ENCODE results near the gene DSCAML1. TPM values are rescaled to one million over a fixed set of nuclear protein-coding genes. Genes with fewer than 3 reads are reported as not detected.

Gene DSCAML1
- total RNA-seq, 1 donor from 2014 or later: not detected

- Histone ChIP-seq H3K27me3 (no peaks in the 10 kb centered on the region), H3K36me3 (no peaks in the 10 kb centered on the region), H3K27ac (no peak overlapping the region), H3K4me3 (no peak overlapping the region), H3K9me3 (no peaks in the 10 kb centered on the region), H3K4me1 (no peaks in the 10 kb centered on the region)
- TF ChIP-seq CTCF (IDR thresholded peaks at IDR 0.05): no peak
- no peak for DNase-seq (ENCODE audit: low spot score in 2 of 2)
- intact Hi-C loops (cut with DNase I): no loop called here
These were observed 110.3 kb downstream of the DSCAML1 start for GRCh38 chr11:117686711-117687110.

- H3K4me3 ChIP-seq: no peak overlapping the region
- no peak overlapping the region for H3K27ac ChIP-seq
- H3K27me3 ChIP-seq: no peaks in the 10 kb centered on the region
- no peaks in the 10 kb centered on the region for H3K9me3 ChIP-seq
- no peaks in the 10 kb centered on the region for H3K4me1 ChIP-seq
- no peak for DNase-seq (ENCODE audit: low spot score in 2 of 2)
- intact Hi-C loops (cut with DNase I): no loop called here
- no peak for TF ChIP-seq CTCF (IDR thresholded peaks at IDR 0.05)
- no peaks in the 10 kb centered on the region for H3K36me3 ChIP-seq
These were observed 111.5 kb downstream of the DSCAML1 start for GRCh38 chr11:117685566-117685965.

- Histone ChIP-seq H3K27ac (no peak overlapping the region), H3K36me3 (no peaks in the 10 kb centered on the region), H3K9me3 (no peaks in the 10 kb centered on the region), H3K4me3 (no peak overlapping the region), H3K4me1 (no peaks in the 10 kb centered on the region), H3K27me3 (no peaks in the 10 kb centered on the region)
- intact Hi-C loops (cut with DNase I): no loop called here
- no peak for DNase-seq (ENCODE audit: low spot score in 2 of 2)
- no peak for TF ChIP-seq CTCF (IDR thresholded peaks at IDR 0.05)
These were observed 112.3 kb downstream of the DSCAML1 start for GRCh38 chr11:117684731-117685130.

- Histone ChIP-seq H3K9me3 (no peaks in the 10 kb centered on the region), H3K36me3 (no peaks in the 10 kb centered on the region), H3K4me1 (no peaks in the 10 kb centered on the region), H3K27ac (no peak overlapping the region), H3K4me3 (no peak overlapping the region), H3K27me3 (no peaks in the 10 kb centered on the region)
- intact Hi-C loops (cut with DNase I): no loop called here
- no peak for DNase-seq (ENCODE audit: low spot score in 2 of 2)
- no peak for TF ChIP-seq CTCF (IDR thresholded peaks at IDR 0.05)
These were observed 112.9 kb downstream of the DSCAML1 start for GRCh38 chr11:117684111-117684510.

- H3K36me3 ChIP-seq: no peaks in the 10 kb centered on the region
- no peaks in the 10 kb centered on the region for H3K27me3 ChIP-seq
- no peak overlapping the region for H3K27ac ChIP-seq
- TF ChIP-seq CTCF (IDR thresholded peaks at IDR 0.05): no peak
- H3K4me1 ChIP-seq: no peaks in the 10 kb centered on the region
- intact Hi-C loops (cut with DNase I): no loop called here
- no peak overlapping the region for H3K4me3 ChIP-seq
- DNase-seq (ENCODE audit: low spot score in 2 of 2): no peak
- no peaks in the 10 kb centered on the region for H3K9me3 ChIP-seq
These were observed 115.6 kb downstream of the DSCAML1 start for GRCh38 chr11:117681438-117681837.

- DNase-seq (ENCODE audit: low spot score in 2 of 2): no peak
- H3K4me1 ChIP-seq: no peaks in the 10 kb centered on the region
- no peaks in the 10 kb centered on the region for H3K9me3 ChIP-seq
- H3K4me3 ChIP-seq: no peak overlapping the region
- intact Hi-C loops (cut with DNase I): no loop called here
- no peaks in the 10 kb centered on the region for H3K27me3 ChIP-seq
- H3K36me3 ChIP-seq: no peaks in the 10 kb centered on the region
- H3K27ac ChIP-seq: no peak overlapping the region
- no peak for TF ChIP-seq CTCF (IDR thresholded peaks at IDR 0.05)
These were observed 117.6 kb downstream of the DSCAML1 start for GRCh38 chr11:117679461-117679860.

Data from ascending aorta (tissue), 2 donors.